T-helper 1 cell treated with Interleukin-12 subunit alpha and Interleukin-12 subunit beta and Interleukin-4 antibody, amounts not matched to agents 30 ng/mL and 1 ng/mL, for 36 hours (primary cell): ENCODE results near the gene EZR. TPM values are rescaled to one million over a fixed set of nuclear protein-coding genes. Genes with fewer than 3 reads are reported as not detected.

Source experiments
- intact Hi-C: fragments of 100-400 bp; cut with micrococcal nuclease; formaldehyde crosslinking; loops from one replicate; pipeline ENCODE4 v1.15.1; 2024
- total RNA-seq: library from RNA; stranded (reverse); gene quantifications from 2 replicates; pipeline ENCODE4 v1.2.3, GENCODE V29; 2022

Gene EZR
- 236 and 238 TPM in 2 replicates for total RNA-seq

DNA sequence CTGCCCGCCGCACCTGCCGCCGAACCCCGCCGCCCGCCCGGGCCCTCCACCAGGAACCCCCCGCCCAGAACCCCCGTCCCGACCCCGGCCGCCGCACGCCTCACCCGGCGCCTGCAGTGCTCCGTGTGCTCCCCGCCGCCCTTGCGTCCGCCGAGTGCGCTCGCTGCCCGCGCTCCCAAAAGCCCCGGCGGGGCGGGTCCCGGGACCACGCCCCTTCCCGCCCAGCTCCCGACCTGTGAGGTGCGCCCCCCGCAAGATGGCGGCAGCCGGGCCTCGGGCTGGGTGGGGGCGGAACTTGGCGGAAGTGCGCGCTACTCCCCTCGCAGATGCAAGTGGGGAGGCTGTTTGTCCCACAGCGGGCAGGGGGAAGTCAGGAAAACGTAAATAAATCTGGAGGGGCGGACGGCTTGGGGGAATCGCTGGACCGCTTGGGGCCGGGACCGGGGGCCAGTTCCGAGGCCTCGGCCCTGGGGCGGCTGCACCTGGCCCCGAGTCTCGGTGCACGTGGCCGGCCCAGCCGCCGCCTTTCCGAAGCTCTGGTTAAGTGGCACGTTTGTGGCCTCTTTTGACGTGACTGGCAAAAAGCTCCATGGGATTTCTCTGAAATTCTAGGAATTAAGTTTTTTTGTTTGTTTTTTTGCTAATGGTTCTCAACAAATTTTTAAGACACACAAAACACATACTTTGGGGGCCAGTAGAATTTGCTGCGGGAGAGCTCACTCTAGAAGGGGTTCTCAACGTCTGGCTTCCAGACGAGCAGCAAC is at the start of gene EZR:
Gene EZR (minus strand): TSS at position 156 of the 764 bp plus-strand sequence. CDS start 1,275 bp downstream, outside the sequence.
- intact Hi-C loops, result loop anchor here (1.0 to 2.0 kb wide), 3 partner anchors 50 to 243 kb away; no protein-coding TSS in a partner anchor

DNA sequence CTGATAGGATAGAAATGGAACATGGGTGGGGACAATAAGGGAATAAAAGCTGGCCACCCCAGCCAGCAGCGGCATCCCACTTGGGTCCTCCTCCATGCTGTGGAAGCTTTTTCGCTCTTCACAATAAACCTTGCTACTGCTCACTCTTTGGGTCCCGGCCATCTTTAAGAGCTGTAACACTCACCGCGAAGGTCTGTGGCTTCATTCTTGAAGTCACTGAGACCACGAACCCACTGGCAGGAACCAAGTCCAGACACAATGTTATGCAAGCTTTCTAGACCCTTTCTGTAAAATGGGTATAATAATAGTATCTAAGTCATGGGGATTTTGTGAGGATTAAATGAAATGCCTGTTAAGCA is 48.9 kb upstream of the EZR start:
- intact Hi-C loops, result loop anchor here (2.0 to 10.0 kb wide), 5 partner anchors 146 to 857 kb away; partner anchors contain the start of genes GTF2H5, SERAC1 and WTAP

- intact Hi-C loops, result loop anchor here (2.0 to 10.0 kb wide), 5 partner anchors 145 to 857 kb away; partner anchors contain the start of genes GTF2H5, SERAC1 and WTAP
Observed at GRCh38 chr6:158867381-158868121, 48.4 kb upstream of the EZR start.

DNA sequence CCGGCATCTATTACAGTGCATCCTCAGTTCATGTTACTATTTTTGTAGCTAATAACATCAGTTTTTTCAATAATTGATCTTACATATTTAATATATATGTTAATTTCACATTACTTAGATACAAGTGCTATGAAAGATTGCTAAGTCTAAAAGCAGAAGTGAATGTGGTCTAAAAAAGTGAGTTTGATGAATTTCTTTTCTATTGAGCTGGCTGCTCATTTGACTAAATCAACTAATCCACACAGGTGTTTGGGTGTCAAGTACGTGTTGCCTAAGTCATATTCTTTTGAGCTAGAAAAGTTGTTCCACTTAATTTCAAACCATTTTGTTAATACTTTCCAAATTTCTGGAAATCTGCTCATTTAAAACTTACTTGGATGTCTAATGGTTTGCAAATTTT is 46.6 kb upstream of the EZR start:
- intact Hi-C loops, result loop anchor here (5.0 to 10.0 kb wide), 4 partner anchors 143 to 859 kb away; partner anchors contain the start of genes GTF2H5, SERAC1 and WTAP

- intact Hi-C loops, result loop anchor here (10.0 kb wide), 1 partner anchor 861 kb away; the partner anchor contains the start of gene WTAP
Observed at GRCh38 chr6:158863646-158864045, 44.5 kb upstream of the EZR start.

GRCh38 chr6:158861686-158862381 is 42.7 kb upstream of the EZR start:
- intact Hi-C loops, result loop anchor here (10.0 kb wide), 1 partner anchor 863 kb away; the partner anchor contains the start of gene WTAP

GRCh38 chr6:158860279-158860865 is 41.2 kb upstream of the EZR start:
- intact Hi-C loops, result loop anchor here (10.0 kb wide), 1 partner anchor 864 kb away; the partner anchor contains the start of gene WTAP

DNA sequence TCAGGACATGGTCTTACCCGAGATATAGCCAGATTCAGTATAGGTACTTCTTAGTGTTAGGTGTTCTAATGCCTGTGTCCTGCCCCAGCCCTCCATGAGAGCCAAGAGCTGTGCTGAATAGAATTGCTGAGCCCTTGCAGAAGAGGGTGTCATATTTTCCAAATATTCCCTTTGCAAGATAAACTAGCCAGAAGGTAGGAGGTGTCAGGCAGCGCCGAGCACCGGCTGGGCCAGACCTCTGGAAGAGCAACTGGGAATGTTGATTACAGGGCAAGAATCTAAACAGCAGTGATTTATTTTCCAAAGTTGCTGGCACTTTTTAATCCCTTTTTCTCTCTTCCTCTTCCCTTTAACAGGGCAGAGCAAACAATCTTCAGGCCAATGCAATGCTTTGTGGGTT is 37.1 kb upstream of the EZR start:
- intact Hi-C loops, result loop anchor here (10.0 kb wide), 2 partner anchors 1091 to 1119 kb away; no protein-coding TSS in a partner anchor

- intact Hi-C loops, result loop anchor here (5.0 to 10.0 kb wide), 3 partner anchors 647 to 1120 kb away; no protein-coding TSS in a partner anchor
Observed at GRCh38 chr6:158854214-158855101, 35.3 kb upstream of the EZR start.

- intact Hi-C loops, result loop anchor here (1.0 to 10.0 kb wide), 5 partner anchors 15 to 1121 kb away; no protein-coding TSS in a partner anchor
Observed at GRCh38 chr6:158853880-158854213, 34.7 kb upstream of the EZR start.

GRCh38 chr6:158853072-158853879 is 34.1 kb upstream of the EZR start:
- intact Hi-C loops, result loop anchor here (1.0 to 10.0 kb wide), 5 partner anchors 16 to 1122 kb away; no protein-coding TSS in a partner anchor

DNA sequence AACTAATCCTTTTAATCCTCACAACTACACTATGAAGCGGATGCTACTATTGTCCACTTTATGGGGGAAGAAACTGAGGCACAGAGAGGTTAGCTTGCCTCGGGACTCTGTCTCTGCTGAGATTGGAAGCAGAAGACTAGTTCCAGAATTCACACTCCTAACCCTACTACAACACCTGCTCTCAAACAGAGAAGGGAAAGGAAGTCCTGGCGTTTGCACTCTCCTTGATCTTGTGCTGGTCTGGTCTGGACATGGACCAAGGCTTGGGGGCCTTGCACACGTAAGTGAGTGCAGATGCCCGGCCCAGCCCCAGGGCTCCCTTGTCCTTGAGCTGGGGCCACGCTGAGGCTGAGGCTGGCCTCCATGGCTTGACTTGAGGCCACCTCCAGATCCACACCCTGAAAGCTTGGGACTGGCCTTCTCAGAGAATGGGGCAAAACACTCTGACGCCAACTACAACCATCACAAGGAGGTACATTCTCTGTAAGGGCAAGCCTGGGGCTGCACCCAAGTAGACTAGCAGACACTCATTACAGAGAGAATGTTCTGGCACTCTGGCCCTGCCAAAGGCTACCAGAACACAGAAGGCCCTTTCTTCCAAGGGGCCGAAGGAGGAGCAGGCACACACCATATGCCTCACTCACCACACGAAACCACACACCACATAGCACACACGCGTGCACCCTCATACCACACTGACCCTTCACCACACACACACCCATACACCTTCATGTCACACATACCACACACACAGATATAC is 33.3 kb upstream of the EZR start:
- intact Hi-C loops, result loop anchor here (1.0 to 10.0 kb wide), 5 partner anchors 17 to 1122 kb away; no protein-coding TSS in a partner anchor

GRCh38 chr6:158850807-158851115 is 31.6 kb upstream of the EZR start:
- intact Hi-C loops, result loop anchor here (1.0 to 10.0 kb wide), 9 partner anchors 32 to 1124 kb away; no protein-coding TSS in a partner anchor

DNA sequence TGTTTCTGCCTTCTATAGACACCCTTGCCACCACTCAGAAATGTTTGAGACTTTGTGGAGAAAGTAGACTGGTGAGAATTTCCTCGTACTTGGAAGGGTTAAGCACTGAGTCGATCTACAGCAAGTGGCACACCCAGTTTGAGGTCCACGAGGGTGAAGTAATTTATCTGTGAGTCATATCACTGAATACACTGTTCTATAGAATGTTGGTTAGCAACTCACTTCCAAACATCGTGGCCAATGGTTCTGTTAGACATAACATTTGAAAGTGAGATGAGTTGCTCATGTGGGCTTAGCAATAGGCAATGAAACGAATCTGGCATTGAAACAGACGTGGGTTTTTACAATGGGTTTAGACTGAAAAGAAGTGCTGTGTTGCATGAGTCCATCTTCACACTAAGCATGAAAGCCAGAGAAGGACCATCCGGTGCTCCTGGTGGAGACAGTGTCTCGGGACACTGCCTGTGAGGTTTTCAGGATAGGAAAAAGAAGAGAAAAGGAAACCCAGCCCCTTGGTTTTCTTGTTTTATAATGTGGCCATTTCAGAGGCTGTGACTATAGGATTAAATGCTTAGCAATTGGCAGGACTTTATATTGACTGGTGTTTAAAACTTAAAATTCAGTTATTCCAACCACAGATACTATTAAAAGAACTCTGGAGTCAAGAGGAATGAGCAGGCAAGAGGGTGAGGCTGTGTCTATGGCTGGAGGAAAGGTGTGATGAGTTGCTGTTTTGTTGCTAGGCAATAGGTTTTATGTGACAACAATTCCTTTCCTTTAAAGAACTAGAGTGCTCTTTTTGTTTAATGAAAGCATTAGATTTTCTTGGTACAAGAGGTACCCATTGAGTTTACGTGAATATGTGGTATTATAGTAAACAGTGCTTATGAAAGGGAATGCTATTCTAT is 31.0 kb upstream of the EZR start:
- intact Hi-C loops, result loop anchor here (1.0 to 10.0 kb wide), 9 partner anchors 32 to 1125 kb away; no protein-coding TSS in a partner anchor

DNA sequence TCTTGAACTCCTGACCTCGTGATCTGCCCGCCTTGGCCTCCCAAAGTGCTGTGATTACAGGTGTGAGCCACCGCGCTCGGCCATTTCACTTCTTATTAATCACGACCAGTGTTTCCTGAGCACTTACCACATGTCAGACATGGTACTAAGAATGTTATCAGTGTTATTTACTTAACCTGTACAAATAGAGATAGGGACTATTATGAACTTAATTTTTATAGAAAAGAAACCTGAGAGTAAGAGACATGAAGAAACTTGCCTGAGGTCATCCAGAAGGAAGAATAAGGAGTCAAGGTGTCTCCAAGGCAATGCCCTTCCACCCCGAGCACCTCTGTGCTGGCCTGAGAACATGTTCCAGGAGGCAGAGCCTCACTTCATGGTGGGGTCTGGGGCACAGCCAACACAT is 29.3 kb upstream of the EZR start:
- intact Hi-C loops, result no loop called here

DNA sequence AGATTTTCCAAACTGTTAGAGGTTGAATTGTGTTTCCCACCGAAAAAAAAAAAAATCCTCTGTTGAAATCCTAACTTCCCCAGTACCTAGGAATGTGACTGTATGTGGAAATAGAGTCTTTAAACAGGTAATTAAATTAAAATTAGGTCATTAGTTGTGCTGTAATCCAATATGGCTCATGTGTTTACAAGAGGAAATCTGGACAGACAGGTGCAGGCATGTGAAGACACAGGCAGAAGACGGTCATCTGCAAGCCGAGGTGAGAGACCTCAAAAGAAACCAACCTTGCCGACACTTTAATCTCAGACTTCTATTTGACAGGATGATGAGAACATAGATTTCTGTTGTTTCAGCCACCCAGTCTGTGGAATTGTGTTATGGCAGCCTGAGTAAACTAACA is 28.6 kb upstream of the EZR start:
- intact Hi-C loops, result no loop called here

GRCh38 chr6:158847012-158847529 is 27.9 kb upstream of the EZR start:
- intact Hi-C loops, result no loop called here
